PC-3 (cell line): Measurements from ENCODE around the gene SPEF1. TPM values are rescaled to one million over a fixed set of nuclear protein-coding genes. Genes with fewer than 3 reads are reported as not detected.

ENCODE experiments used
- ATAC-seq: fragments of 200-7000 bp; cut with Tn5 transposase; 2 replicates; pipeline ENCODE4 v1.9.1; 2020; ENCODE audit warnings: mild to moderate bottlenecking, moderate library complexity
- BruUV-seq: library from RNA; stranded (reverse); fragments of 400-500 nt; replicated peaks from 2 replicates; lab custom pipeline; 2021; lab: Mats Ljungman, UMichigan
- CTCF ChIA-PET: fragments of 300-600 bp; sonication (Branson Sonifier 250); formaldehyde crosslinking; loops from one replicate; lab custom pipeline; 2022; ENCODE audit warnings: antibody characterized with exemption; lab: Charles Lee
- POLR2A ChIA-PET: fragments of 300-600 bp; sonication (Branson Sonifier 250); formaldehyde crosslinking; loops from one replicate; lab custom pipeline; 2022; ENCODE audit warnings: antibody characterized with exemption; ENCODE audit not compliant: unreplicated experiment; lab: Charles Lee
- DNase-seq: peaks from one replicate; pipeline ENCODE4 v3.0.0-alpha.2; 2015
- H2AFZ ChIP-seq: fragments of 300-600 bp; sonication (generic); 2 replicates; pipeline ENCODE4 v1.6.0; 2016; ENCODE audit warnings: antibody characterized with exemption, low read length
- H3F3A ChIP-seq: fragments of 300-600 bp; sonication (generic); one replicate; pipeline ENCODE4 v1.6.0; 2017; ENCODE audit warnings: antibody characterized with exemption, low read length, control low read depth, mild to moderate bottlenecking; ENCODE audit not compliant: unreplicated experiment
- H3K27ac ChIP-seq: fragments of 300-600 bp; sonication (generic); 2 replicates; pipeline ENCODE4 v1.5.1; 2016; ENCODE audit warnings: mild to moderate bottlenecking, low read length
- H3K27me3 ChIP-seq: fragments of 300-600 bp; sonication (generic); 2 replicates; pipeline ENCODE4 v1.6.1; 2016; ENCODE audit warnings: low read length, mixed read lengths
- H3K36me3 ChIP-seq: fragments of 300-600 bp; sonication (generic); 2 replicates; pipeline ENCODE4 v1.6.1; 2016; ENCODE audit warnings: low read depth, mixed run types, low read length, mixed read lengths
- H3K4me1 ChIP-seq: fragments of 300-600 bp; sonication (generic); 2 replicates; pipeline ENCODE4 v1.5.1; 2016; ENCODE audit warnings: low read length; ENCODE audit not compliant: insufficient read depth
- H3K4me2 ChIP-seq: fragments of 300-600 bp; sonication (generic); 2 replicates; pipeline ENCODE4 v1.6.0; 2016; ENCODE audit warnings: low read length
- H3K4me3 ChIP-seq: fragments of 300-600 bp; sonication (generic); 2 replicates; pipeline ENCODE4 v1.5.1; 2016; ENCODE audit warnings: mild to moderate bottlenecking, low read length, mixed read lengths
- H3K79me2 ChIP-seq: fragments of 300-600 bp; sonication (generic); 2 replicates; pipeline ENCODE4 v1.6.1; 2017; ENCODE audit warnings: low read length, mixed read lengths
- H3K9ac ChIP-seq: fragments of 300-600 bp; sonication (generic); 2 replicates; pipeline ENCODE4 v1.6.0; 2016; ENCODE audit warnings: mild to moderate bottlenecking, low read length
- H3K9me2 ChIP-seq: fragments of 300-600 bp; sonication (generic); replicated peaks from 2 replicates; pipeline ENCODE4 v1.6.1; 2016; ENCODE audit warnings: mixed run types, low read length, mixed read lengths
- H3K9me3 ChIP-seq: fragments of 300-600 bp; sonication (generic); 2 replicates; pipeline ENCODE4 v1.6.1; 2016; ENCODE audit warnings: low read length, mixed read lengths
- H4K20me1 ChIP-seq: fragments of 300-600 bp; sonication (generic); 2 replicates; pipeline ENCODE4 v1.6.1; 2016; ENCODE audit warnings: low read length, mixed read lengths
- CTCF ChIP-seq: fragments of 300-600 bp; sonication (generic); conservative IDR thresholded peaks from 2 replicates; pipeline ENCODE4 v1.5.1; 2017; ENCODE audit warnings: antibody characterized with exemption, low read depth, mild to moderate bottlenecking, low read length
- EZH2 ChIP-seq: fragments of 300-600 bp; sonication (generic); IDR thresholded peaks from one replicate; pipeline ENCODE4 v1.6.1; 2017; ENCODE audit warnings: antibody characterized with exemption, mild to moderate bottlenecking, low read length; ENCODE audit not compliant: unreplicated experiment
- EZH2phosphoT487 ChIP-seq: fragments of 300-600 bp; sonication (generic); IDR thresholded peaks from 2 replicates; pipeline ENCODE4 v1.6.1; 2018; ENCODE audit warnings: mild to moderate bottlenecking, antibody characterized with exemption, low read length, borderline replicate concordance
- intact Hi-C: fragments of 100-400 bp; cut with micrococcal nuclease; formaldehyde crosslinking; loops from 2 replicates; pipeline ENCODE4 v1.9.0; 2023
- total RNA-seq: library from RNA; depleted of rRNA; stranded (reverse); fragments of >200 nt; gene quantifications from 2 replicates; pipeline ENCODE4 v1.2.3, GENCODE V29; 2014

The SPEF1 gene
- total RNA-seq, 1 experiment from 2014 or later, result 2.0 TPM

DNA sequence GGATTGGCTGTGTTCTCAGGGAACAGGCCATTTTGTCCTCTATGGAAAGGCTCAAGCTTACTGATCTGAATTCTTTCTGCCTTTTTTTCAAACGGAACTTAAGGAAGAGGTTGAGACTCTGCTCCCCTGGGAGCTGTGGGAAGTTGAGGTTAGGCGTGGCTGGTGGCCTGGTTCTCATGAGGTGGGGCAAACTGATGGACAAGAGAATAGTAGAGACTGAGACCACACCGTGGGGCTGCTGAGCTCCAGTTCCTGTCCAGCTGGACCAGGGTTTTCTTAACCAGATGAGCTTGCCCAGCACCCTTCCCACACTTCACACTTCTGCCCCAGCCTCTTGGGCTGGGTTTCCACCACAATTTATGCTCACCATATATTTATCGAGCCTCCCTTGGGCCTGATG is 45.2 kb upstream of the SPEF1 start:
- H3F3A ChIP-seq, result no peaks in the 10 kb centered on the region
- no peak overlapping the region for H3K27ac ChIP-seq
- H4K20me1 ChIP-seq, result no peaks in the 10 kb centered on the region
- no peaks in the 10 kb centered on the region for H3K27me3 ChIP-seq
- DNase-seq (no peak), ATAC-seq (no peak)
- H2AFZ ChIP-seq, result no peak overlapping the region
- no peak for TF ChIP-seq EZH2phosphoT487
- no peak for TF ChIP-seq EZH2
- no peak for TF ChIP-seq CTCF
- no peaks in the 10 kb centered on the region for H3K9me2 ChIP-seq
- peaks cover 15% of the 10 kb centered on the region for H3K79me2 ChIP-seq
- H3K4me2 ChIP-seq, result no peak overlapping the region
- no peak overlapping the region for H3K4me3 ChIP-seq
- intact Hi-C loops, result no loop called here
- H3K9ac ChIP-seq, result no peak overlapping the region
- ChIA-PET CTCF (no interaction called here), POLR2A (no interaction called here)
- H3K36me3 ChIP-seq, result peaks cover 29% of the 10 kb centered on the region
- H3K9me3 ChIP-seq, result no peaks in the 10 kb centered on the region
- BruUV-seq, result no TSS peak
- H3K4me1 ChIP-seq, result peaks cover 6% of the 10 kb centered on the region

DNA sequence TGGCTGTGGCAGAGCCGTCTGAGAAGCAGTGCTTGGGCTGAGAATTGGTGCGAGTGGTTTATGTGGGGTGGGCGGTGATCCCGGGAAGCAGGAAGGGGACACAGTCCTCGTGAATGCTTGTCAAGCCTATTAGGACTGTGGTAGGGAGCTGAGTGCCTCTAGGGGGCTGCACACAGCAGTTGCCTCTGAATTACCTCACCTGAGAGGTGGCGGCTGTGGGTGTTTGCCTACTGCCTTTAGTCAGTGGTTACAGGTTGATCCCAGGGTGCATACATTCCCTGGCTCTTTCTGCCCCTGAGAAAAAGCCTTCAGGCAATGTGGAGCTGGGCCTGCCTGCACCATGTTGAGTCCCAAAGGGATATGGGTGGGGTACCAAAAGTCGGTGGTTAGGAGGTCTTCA is 44.3 kb upstream of the SPEF1 start:
- H3K4me1 ChIP-seq, result peaks cover 10% of the 10 kb centered on the region
- TF ChIP-seq CTCF (0 out of 2 replicates have a peak, but pooled peaks have one; percentile 20), EZH2 (no peak)
- H3K9ac ChIP-seq, result no peak overlapping the region
- no peaks in the 10 kb centered on the region for H4K20me1 ChIP-seq
- H3K27ac ChIP-seq, result no peak overlapping the region
- BruUV-seq, result no TSS peak
- no peak for ATAC-seq
- H2AFZ ChIP-seq, result no peak overlapping the region
- H3K27me3 ChIP-seq, result no peaks in the 10 kb centered on the region
- no peaks in the 10 kb centered on the region for H3K9me3 ChIP-seq
- H3K36me3 ChIP-seq, result peaks cover 29% of the 10 kb centered on the region
- H3K9me2 ChIP-seq, result no peaks in the 10 kb centered on the region
- no peak overlapping the region for H3K4me2 ChIP-seq
- intact Hi-C loops, result no loop called here
- H3F3A ChIP-seq, result no peaks in the 10 kb centered on the region
- H3K4me3 ChIP-seq, result no peak overlapping the region
- POLR2A ChIA-PET, result no interaction called here
- peaks cover 22% of the 10 kb centered on the region for H3K79me2 ChIP-seq
- DNase-seq, result no peak
- CTCF ChIA-PET, result no interaction called here

GRCh38 chr20:3823881-3824280 is 42.6 kb upstream of the SPEF1 start:
- Histone ChIP-seq H3K27ac (no peak overlapping the region), H3K4me1 (peaks cover 18% of the 10 kb centered on the region), H3K27me3 (no peaks in the 10 kb centered on the region), H3K79me2 (peaks cover 22% of the 10 kb centered on the region), H3F3A (no peaks in the 10 kb centered on the region), H3K36me3 (peaks cover 29% of the 10 kb centered on the region), H3K4me3 (no peak overlapping the region), H4K20me1 (no peaks in the 10 kb centered on the region), H3K4me2 (no peak overlapping the region), H3K9ac (no peak overlapping the region), H3K9me3 (no peaks in the 10 kb centered on the region), H2AFZ (no peak overlapping the region), H3K9me2 (no peaks in the 10 kb centered on the region)
- intact Hi-C loops, result no loop called here
- CTCF ChIA-PET, result no interaction called here
- BruUV-seq, result no TSS peak
- DNase-seq (no peak), ATAC-seq (no peak)
- TF ChIP-seq EZH2, result no peak
- POLR2A ChIA-PET, result no interaction called here
